GM04503 (cell line): Measurements from ENCODE around the gene PRDM10.
"Not testable (repeated sequence)": the region's sequence is repeated elsewhere in the genome, so short reads cannot be mapped to it uniquely, and the experiment has no call there.

Source experiments
- DNase-seq: peaks from one replicate; pipeline ENCODE4 v3.0.0-alpha.2; 2012; ENCODE audit warnings: low read depth

PRDM10 gene

GRCh38 chr11:129974672-129975071 lies 28.0 kb downstream of the PRDM10 start:
- DNase-seq, result no peak

GRCh38 chr11:129974237-129974636 lies 28.4 kb downstream of the PRDM10 start:
- no peak for DNase-seq

GRCh38 chr11:129973809-129974208 lies 28.8 kb downstream of the PRDM10 start:
- DNase-seq, result no peak

- DNase-seq, result no peak
Measured at GRCh38 chr11:129973068-129973467, 29.6 kb downstream of the PRDM10 start.

GRCh38 chr11:129972611-129973010 lies 30.0 kb downstream of the PRDM10 start:
- DNase-seq, result no peak

- not testable (repeated sequence) for DNase-seq
Measured at GRCh38 chr11:129971856-129972255, 30.8 kb downstream of the PRDM10 start.

- no peak for DNase-seq
Measured at GRCh38 chr11:129969920-129970319, 32.7 kb downstream of the PRDM10 start.

GRCh38 chr11:129968591-129969419 lies 33.8 kb downstream of the PRDM10 start:
- DNase-seq, result no peak

- no peak for DNase-seq
Measured at GRCh38 chr11:129967996-129968395, 34.6 kb downstream of the PRDM10 start.

- no peak for DNase-seq
Measured at GRCh38 chr11:129965248-129965647, 37.4 kb downstream of the PRDM10 start.

- peak; percentile 55 for DNase-seq
Measured at GRCh38 chr11:129960216-129961214, 42.1 kb downstream of the PRDM10 start.

- no peak for DNase-seq
Measured at GRCh38 chr11:129959687-129960086, 42.9 kb downstream of the PRDM10 start.

- DNase-seq, result no peak
Measured at GRCh38 chr11:129955282-129955681, 47.4 kb downstream of the PRDM10 start.

- not testable (repeated sequence) for DNase-seq
Measured at GRCh38 chr11:129954703-129955102, 47.9 kb downstream of the PRDM10 start.

GRCh38 chr11:129951866-129952262 lies 50.8 kb downstream of the PRDM10 start:
- no peak for DNase-seq

- DNase-seq, result no peak
Measured at GRCh38 chr11:129951201-129951865, 51.3 kb downstream of the PRDM10 start.

GRCh38 chr11:129950101-129951091 lies 52.2 kb downstream of the PRDM10 start:
- no peak for DNase-seq

- DNase-seq, result no peak
Measured at GRCh38 chr11:129948926-129949466, 53.6 kb downstream of the PRDM10 start.

- DNase-seq, result no peak
Measured at GRCh38 chr11:129947474-129947873, 55.2 kb downstream of the PRDM10 start.

- no peak for DNase-seq
Measured at GRCh38 chr11:129946965-129947364, 55.7 kb downstream of the PRDM10 start.

GRCh38 chr11:129946256-129946655 lies 56.4 kb downstream of the PRDM10 start:
- no peak for DNase-seq
